ENCODE data around the gene COL11A1. TPM values are rescaled to one million over a fixed set of nuclear protein-coding genes. Genes with fewer than 3 reads are reported as not detected.

Gene COL11A1
- 0.13 and 0.15 TPM in 2 replicates for polyA plus RNA-seq (2012; rRNA removed)
- polyA plus RNA-seq (2012; cell fraction: cytosol; rRNA removed) = 0.13 and 0.17 TPM in 2 replicates
- 0.11 and 0.12 TPM in 2 replicates for polyA plus RNA-seq (2012; cell fraction: nucleus; rRNA removed)

DNA sequence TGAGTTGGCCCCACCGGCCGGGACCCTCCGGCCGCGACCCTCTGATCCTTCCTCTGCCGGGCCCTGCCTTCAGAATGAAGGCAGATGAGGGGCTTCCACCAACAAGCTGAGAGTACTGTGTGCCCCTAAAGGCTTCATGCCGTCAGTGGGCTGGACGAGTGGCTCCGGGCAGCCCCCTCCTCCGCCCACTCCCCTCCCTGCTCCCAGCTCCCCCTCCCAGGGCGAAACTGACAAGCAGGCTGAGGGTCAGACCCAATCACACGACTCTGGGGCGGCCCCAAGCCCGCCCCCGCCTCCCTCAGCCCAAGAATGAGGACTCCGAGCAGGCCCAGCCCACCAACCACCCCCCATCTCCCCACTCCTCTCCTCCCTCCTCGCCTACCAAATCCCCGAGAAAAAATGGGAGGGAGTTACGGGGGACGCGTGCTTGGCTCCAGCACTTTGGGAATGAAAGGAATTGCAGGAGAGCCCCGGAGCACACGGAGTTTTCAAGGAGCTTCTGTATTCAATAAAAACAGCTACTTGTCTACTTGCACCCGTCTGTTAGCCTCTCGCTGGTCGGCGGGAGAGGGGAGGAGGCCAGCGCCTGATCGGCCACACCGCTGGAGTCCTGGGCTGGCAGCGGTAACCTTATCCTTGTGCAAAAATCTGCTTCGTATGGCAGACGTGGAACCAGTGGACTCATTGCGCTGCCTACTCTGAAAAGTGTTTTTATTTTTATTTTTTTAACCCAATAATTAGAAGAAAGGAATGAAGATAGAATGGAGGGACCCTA is at the start of gene COL11A1:
Gene COL11A1 (minus strand): TSS at position 147 of the 775 bp plus-strand sequence. CDS start 344 bp downstream, outside the sequence.
- Histone ChIP-seq H3K36me3 (replicated peaks in 1 of 2; ENCODE audit: control insufficient read depth in 1 of 2, insufficient read depth in 2 of 2, low read length in 1 of 2) (no peaks in the 10 kb centered on the region), H3K9me2 (no peaks in the 10 kb centered on the region; the same call in 1 of the 2 replicates), H3K9ac (no peak within 1 kb of the TSS), H3K4me1 (ENCODE audit: control insufficient read depth in 1 of 2, insufficient read depth in 2 of 2, low read depth in 1 of 2, low read length in 1 of 2) (peaks cover 2 to 13% of the 10 kb centered on the region in 2 experiments; a peak in 3 of 4 replicates), H3K27ac (ENCODE audit: low read depth in 2 of 2, low read length in 1 of 2) (no peak within 1 kb of the TSS), H3K4me2 (peak within 1 kb of the TSS; percentile 89), H4K20me1 (ENCODE audit: insufficient read depth) (no peaks in the 10 kb centered on the region), H3F3A (replicated peaks; ENCODE audit: insufficient read depth) (peaks cover 36% of the 10 kb centered on the region), H3K9me3 (no peaks in the 10 kb centered on the region; the same call in 1 of the 2 replicates), H2AFZ (ENCODE audit: low read depth) (no peak within 1 kb of the TSS), H3K4me3 (ENCODE audit: low read depth in 2 of 2, low read length in 1 of 2) (peak within 1 kb of the TSS; percentile 2 to 68; a peak in 2 of 4 replicates), H3K27me3 (ENCODE audit: insufficient read depth) (no peaks in the 10 kb centered on the region), H3K79me2 (ENCODE audit: insufficient read depth) (no peaks in the 10 kb centered on the region)
- no peak for TF ChIP-seq FOXJ3 (CRISPR knock-in tag; IDR thresholded peaks at IDR 0.05)
- no peak for TF ChIP-seq FOXM1 (IDR thresholded peaks at IDR 0.05; ENCODE audit: low read depth)
- TF ChIP-seq JUND (IDR thresholded peaks at IDR 0.05) = no peak
- TF ChIP-seq NFIC (IDR thresholded peaks at IDR 0.05; ENCODE audit: borderline replicate concordance) = no peak
- TF ChIP-seq, protein P1, sequence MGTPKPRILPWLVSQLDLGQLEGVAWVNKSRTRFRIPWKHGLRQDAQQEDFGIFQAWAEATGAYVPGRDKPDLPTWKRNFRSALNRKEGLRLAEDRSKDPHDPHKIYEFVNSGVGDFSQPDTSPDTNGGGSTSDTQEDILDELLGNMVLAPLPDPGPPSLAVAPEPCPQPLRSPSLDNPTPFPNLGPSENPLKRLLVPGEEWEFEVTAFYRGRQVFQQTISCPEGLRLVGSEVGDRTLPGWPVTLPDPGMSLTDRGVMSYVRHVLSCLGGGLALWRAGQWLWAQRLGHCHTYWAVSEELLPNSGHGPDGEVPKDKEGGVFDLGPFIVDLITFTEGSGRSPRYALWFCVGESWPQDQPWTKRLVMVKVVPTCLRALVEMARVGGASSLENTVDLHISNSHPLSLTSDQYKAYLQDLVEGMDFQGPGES (IDR thresholded peaks at IDR 0.05; ENCODE audit: low read depth, low read length) = no peak
- TF ChIP-seq TAF1 (IDR thresholded peaks at IDR 0.05; ENCODE audit: borderline replicate concordance, low read depth, low read length) = no peak
- no peak for TF ChIP-seq ZBTB33 (IDR thresholded peaks at IDR 0.05; ENCODE audit: borderline replicate concordance, low read depth)
- TF ChIP-seq, protein P2, sequence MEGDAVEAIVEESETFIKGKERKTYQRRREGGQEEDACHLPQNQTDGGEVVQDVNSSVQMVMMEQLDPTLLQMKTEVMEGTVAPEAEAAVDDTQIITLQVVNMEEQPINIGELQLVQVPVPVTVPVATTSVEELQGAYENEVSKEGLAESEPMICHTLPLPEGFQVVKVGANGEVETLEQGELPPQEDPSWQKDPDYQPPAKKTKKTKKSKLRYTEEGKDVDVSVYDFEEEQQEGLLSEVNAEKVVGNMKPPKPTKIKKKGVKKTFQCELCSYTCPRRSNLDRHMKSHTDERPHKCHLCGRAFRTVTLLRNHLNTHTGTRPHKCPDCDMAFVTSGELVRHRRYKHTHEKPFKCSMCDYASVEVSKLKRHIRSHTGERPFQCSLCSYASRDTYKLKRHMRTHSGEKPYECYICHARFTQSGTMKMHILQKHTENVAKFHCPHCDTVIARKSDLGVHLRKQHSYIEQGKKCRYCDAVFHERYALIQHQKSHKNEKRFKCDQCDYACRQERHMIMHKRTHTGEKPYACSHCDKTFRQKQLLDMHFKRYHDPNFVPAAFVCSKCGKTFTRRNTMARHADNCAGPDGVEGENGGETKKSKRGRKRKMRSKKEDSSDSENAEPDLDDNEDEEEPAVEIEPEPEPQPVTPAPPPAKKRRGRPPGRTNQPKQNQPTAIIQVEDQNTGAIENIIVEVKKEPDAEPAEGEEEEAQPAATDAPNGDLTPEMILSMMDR (IDR thresholded peaks at IDR 0.05) = no peak
- TF ChIP-seq GABPA (IDR thresholded peaks at IDR 0.05; ENCODE audit: low read depth) = no peak
- peak; percentile 34 for DNase-seq
- 76% methylated on average over 22 of the region's 34 CpGs for WGBS (ENCODE audit: low lambda C conversion rate)
- CTCF ChIA-PET = interaction anchor here (0.8 to 5.4 kb wide), 3 partner anchors 12 to 365 kb away, joined by 5 to 119 read pairs (median 28); no protein-coding TSS in a partner anchor
- POLR2A ChIA-PET = no interaction called here

DNA sequence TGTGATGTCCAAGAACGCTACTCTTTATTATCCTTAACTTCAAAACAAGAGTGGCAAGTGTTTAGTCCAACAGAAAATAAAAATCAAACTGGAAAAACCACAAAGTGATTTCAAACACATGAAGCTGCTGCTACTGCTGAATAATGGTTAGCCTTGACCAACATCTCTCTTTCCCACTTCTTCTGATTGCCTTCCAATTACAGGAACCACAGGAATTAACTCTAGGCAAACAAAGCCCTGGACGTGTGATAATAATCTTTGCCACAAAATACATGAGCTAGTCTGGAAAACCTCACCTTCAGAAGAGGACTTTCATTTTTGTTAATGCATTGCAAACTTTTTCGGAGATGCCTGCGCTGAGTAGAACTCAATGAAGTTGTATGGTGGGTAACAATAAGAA is 48.6 kb upstream of the COL11A1 start:
- no peaks in the 10 kb centered on the region; a peak in 1 of 4 replicates for H3K4me1 ChIP-seq (ENCODE audit: control insufficient read depth in 1 of 2, insufficient read depth in 2 of 2, low read depth in 1 of 2, low read length in 1 of 2)
- H3K4me3 ChIP-seq (ENCODE audit: low read depth in 2 of 2, low read length in 1 of 2) = no peak overlapping the region
- TF ChIP-seq SMC3 (IDR thresholded peaks at IDR 0.05; ENCODE audit: low read depth, low read length) (no peak), TCF12 (IDR thresholded peaks at IDR 0.05) (peak; percentile 17; the same call in 1 of the 2 replicates)
- ChIA-PET POLR2A (no interaction called here), CTCF (interaction anchor here (1.3 kb wide), 1 partner anchor 50 kb away, joined by 4 read pairs; no protein-coding TSS in a partner anchor)
- peaks cover 10% of the 10 kb centered on the region; the same call in 1 of the 2 replicates for H3K9me2 ChIP-seq
- H3K27me3 ChIP-seq (ENCODE audit: insufficient read depth) = no peaks in the 10 kb centered on the region
- H3K4me2 ChIP-seq = no peak overlapping the region
- 64% methylated on average over 4 of the region's 4 CpGs for WGBS (ENCODE audit: low lambda C conversion rate)
- no peaks in the 10 kb centered on the region for H3K79me2 ChIP-seq (ENCODE audit: insufficient read depth)
- H2AFZ ChIP-seq (ENCODE audit: low read depth) = 0 out of 2 replicates have a peak overlapping the region, but pooled peaks have one; percentile 44
- no peaks in the 10 kb centered on the region for H3K9me3 ChIP-seq
- H3K27ac ChIP-seq (ENCODE audit: low read depth in 2 of 2, low read length in 1 of 2) = no peak overlapping the region
- no peaks in the 10 kb centered on the region for H3K36me3 ChIP-seq (replicated peaks in 1 of 2; ENCODE audit: control insufficient read depth in 1 of 2, insufficient read depth in 2 of 2, low read length in 1 of 2)
- H4K20me1 ChIP-seq (ENCODE audit: insufficient read depth) = no peaks in the 10 kb centered on the region
- DNase-seq = no peak
- no peak overlapping the region for H3K9ac ChIP-seq
- H3F3A ChIP-seq (replicated peaks; ENCODE audit: insufficient read depth) = peaks cover 4% of the 10 kb centered on the region
